MM.1S (cell line): Measurements from ENCODE around the gene NELL2.

Experiments used
- EZH2 ChIP-seq: fragments of 300-600 bp; sonication (generic); optimal IDR thresholded peaks from 2 replicates; pipeline ENCODE3; 2017; ENCODE audit warnings: low read depth, mild to moderate bottlenecking, antibody characterized with exemption, low read length, mixed read lengths
- TF ChIP-seq, protein P1 (sequence below): fragments of 300-600 bp; sonication (generic); IDR thresholded peaks from 2 replicates; pipeline ENCODE4 v1.5.1; 2016; ENCODE audit warnings: antibody characterized with exemption, low read length, mixed read lengths

DNA sequence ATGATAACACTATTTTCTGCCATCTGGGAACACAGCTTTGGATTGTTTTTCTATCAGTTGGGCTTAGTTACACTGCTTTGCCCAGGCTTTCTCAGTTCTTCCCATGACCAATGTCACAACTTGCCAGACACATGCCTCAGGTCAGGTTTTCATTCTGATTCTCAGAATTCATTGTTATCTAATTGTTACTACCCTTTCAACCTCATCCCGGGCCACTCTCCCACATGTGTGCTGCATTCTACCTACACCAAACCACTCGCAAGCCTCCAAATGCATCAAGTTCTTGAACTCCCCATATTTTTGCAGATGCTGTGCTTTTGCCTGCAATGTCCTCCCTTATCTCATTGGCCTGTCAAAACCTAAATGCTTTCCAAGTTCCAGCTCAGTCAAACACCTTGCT lies 36.3 kb downstream of the NELL2 start:
- TF ChIP-seq, protein P1, sequence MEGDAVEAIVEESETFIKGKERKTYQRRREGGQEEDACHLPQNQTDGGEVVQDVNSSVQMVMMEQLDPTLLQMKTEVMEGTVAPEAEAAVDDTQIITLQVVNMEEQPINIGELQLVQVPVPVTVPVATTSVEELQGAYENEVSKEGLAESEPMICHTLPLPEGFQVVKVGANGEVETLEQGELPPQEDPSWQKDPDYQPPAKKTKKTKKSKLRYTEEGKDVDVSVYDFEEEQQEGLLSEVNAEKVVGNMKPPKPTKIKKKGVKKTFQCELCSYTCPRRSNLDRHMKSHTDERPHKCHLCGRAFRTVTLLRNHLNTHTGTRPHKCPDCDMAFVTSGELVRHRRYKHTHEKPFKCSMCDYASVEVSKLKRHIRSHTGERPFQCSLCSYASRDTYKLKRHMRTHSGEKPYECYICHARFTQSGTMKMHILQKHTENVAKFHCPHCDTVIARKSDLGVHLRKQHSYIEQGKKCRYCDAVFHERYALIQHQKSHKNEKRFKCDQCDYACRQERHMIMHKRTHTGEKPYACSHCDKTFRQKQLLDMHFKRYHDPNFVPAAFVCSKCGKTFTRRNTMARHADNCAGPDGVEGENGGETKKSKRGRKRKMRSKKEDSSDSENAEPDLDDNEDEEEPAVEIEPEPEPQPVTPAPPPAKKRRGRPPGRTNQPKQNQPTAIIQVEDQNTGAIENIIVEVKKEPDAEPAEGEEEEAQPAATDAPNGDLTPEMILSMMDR = no peak
- TF ChIP-seq EZH2 = no peak
